MG63 (cell line): Measurements from ENCODE around the gene TECPR2. TPM values are rescaled to one million over a fixed set of nuclear protein-coding genes. Genes with fewer than 3 reads are reported as not detected.
"Not testable (repeated sequence)": the region's sequence is repeated elsewhere in the genome, so short reads cannot be mapped to it uniquely, and the experiment has no call there.

ENCODE experiments used
- DNase-seq: peaks from one replicate; pipeline ENCODE4 v3.0.0-alpha.2; 2020
- H3K27me3 ChIP-seq: fragments of 250-450 bp; sonication (Bioruptor Pico); 2 replicates; pipeline ENCODE4 v1.5.1; 2020; ENCODE audit warnings: mild to moderate bottlenecking, moderate library complexity
- H3K36me3 ChIP-seq: fragments of 250-450 bp; sonication (Bioruptor Pico); 2 replicates; pipeline ENCODE4 v1.5.1; 2020; ENCODE audit warnings: mild to moderate bottlenecking, moderate library complexity
- H3K4me3 ChIP-seq: fragments of 250-450 bp; sonication (Bioruptor Pico); 2 replicates; pipeline ENCODE4 v1.5.1; 2020; ENCODE audit warnings: mild to moderate bottlenecking, moderate library complexity
- H3K9me3 ChIP-seq: fragments of 250-450 bp; sonication (Bioruptor Pico); 2 replicates; pipeline ENCODE4 v1.5.1; 2020; ENCODE audit warnings: mild to moderate bottlenecking, moderate library complexity
- total RNA-seq: library from RNA; depleted of rRNA; stranded (reverse); fragments of >200 nt; shearing (Covaris generic); gene quantifications from 2 replicates; pipeline ENCODE4 v1.2.3, GENCODE V29; 2014; ENCODE audit warnings: low replicate concordance

Gene TECPR2
- total RNA-seq, 1 experiment from 2014 or later = 1.6 TPM

DNA sequence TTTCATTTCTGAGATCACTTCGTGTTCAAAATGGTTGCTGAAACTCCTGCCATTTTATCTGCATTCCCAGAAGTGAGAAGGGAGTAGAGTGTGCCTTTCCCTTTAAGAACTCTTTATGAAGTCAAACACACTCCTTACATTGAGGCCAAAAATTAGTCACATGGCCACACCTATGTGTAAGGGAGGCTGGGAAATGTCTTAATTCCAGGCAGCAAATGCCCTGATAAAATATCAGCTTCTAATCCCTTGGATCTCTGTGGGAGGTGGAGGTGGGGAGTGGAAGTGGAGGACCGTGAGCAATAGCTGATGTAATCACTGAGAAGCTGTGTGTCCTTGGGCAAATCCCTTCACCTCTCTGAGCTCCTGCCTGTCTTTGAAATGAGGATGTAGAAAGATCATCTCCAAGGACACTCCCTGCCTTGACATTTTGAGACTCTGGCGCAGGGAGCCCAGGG is 169.5 kb downstream of the TECPR2 start:
- DNase-seq = no peak
- Histone ChIP-seq H3K4me3 (no peak overlapping the region), H3K27me3 (no peaks in the 10 kb centered on the region), H3K9me3 (no peaks in the 10 kb centered on the region), H3K36me3 (no peaks in the 10 kb centered on the region)

DNA sequence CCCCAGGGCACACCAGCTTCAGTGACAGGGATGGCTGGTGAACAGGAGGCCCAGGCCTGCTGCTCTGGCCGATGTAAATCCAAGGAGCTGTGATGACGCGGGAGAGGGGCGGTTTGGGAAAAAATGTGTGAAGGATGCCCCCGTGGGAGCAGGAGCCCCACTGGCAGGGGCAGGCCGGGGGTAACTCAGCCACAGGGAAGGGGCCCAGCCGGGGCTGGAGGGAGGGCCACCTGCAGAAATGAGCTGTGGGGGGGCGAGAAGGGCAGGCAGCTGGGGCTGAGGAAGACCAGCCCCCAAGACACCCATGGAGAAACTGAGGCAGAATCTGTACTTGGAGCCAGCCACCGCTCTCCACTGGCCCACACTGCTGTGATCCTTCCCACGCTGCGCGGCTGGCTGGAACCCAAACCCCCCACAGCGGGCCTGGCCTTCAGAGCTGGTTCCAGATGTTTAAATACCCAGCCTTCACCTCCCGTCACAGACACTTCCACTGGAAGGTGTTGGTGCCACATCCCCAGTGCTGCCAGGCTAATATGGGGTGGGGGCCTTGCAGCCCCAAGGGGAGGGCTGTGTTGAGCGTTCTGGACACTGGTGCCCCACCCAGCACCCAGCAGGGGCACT is 175.3 kb downstream of the TECPR2 start:
- H3K27me3 ChIP-seq = no peaks in the 10 kb centered on the region
- H3K36me3 ChIP-seq = no peaks in the 10 kb centered on the region
- H3K9me3 ChIP-seq = no peaks in the 10 kb centered on the region
- no peak overlapping the region for H3K4me3 ChIP-seq
- DNase-seq = no peak

GRCh38 chr14:102538602-102539543 is 176.1 kb downstream of the TECPR2 start:
- Histone ChIP-seq H3K4me3 (no peak overlapping the region), H3K9me3 (no peaks in the 10 kb centered on the region), H3K36me3 (no peaks in the 10 kb centered on the region), H3K27me3 (no peaks in the 10 kb centered on the region)
- DNase-seq = no peak

DNA sequence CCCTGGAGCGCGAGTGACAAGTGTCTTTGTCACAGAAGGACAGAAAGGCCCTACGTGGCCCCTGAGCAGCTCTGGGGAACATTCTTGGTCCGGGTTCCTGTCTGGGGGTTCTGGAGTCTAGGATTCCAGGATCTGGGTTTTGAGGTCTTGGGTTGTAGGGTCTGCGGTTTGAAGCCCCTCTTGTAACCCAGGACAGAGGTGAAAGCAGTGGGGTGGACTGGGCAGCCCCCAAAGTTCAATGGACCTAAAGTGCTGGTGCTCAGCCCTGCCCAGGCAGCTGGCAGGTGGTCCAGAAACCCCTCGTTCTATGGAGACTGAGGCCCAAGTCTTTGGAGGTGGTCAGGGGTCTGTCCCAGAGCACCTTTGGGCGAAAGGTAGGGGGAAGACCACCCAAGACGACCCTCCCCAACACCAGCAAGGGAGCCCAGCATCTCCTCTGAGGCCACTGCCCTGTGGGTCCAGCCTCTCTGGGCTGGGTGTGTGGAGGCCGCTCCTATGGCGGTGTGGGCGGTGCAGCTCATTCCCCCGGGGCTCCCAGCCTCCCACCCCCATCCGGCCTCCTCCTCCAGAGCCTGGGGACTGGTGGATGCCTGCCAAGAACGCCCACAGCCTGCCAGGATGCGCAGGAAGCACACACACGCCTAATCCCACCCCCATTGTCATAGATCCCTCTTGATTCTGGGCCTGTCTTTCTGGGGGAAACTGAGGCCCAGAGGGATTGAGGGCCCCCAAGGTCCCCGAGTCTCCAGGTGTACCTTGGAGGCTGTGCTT is 177.0 kb downstream of the TECPR2 start:
- no peak for DNase-seq
- no peaks in the 10 kb centered on the region for H3K27me3 ChIP-seq
- H3K36me3 ChIP-seq = no peaks in the 10 kb centered on the region
- no peaks in the 10 kb centered on the region for H3K9me3 ChIP-seq
- H3K4me3 ChIP-seq = no peak overlapping the region

DNA sequence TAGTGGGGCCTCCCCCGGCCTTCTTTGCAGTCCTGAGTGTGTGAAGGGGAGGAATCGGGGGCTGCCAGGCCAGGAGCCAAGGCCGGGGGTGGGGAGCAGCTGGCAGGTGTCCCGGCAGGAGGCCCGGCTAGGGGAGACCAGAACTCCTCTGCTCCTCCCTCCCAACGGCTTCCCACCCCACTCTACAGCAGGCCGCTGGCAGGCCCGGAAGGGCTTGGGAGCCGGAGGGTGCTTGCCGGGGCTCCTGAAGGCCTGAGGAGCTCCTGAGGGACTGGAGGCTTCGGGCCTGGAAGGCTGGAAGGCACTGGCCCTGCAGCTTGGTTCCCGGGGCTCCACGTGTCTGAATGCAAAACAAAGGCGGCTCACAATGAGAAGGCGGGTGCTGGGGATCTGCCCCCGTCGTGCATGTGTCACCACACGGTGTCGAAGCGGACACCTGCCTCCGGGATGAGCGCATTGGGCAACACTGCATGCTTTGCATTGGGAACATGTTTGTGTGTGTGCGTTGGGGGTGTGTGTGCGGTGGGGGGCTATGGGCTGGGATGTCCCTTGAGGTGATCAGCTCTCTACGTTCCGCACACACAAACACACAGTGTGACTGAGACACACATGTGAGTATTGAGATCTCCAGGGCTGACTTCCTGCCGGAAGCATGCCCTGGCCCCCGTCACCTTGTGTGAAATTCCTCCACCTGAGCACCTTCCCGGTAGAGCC is 177.7 kb downstream of the TECPR2 start:
- Histone ChIP-seq H3K9me3 (no peaks in the 10 kb centered on the region), H3K36me3 (no peaks in the 10 kb centered on the region), H3K27me3 (no peaks in the 10 kb centered on the region), H3K4me3 (no peak overlapping the region)
- DNase-seq = no peak

GRCh38 chr14:102541029-102541491 is 178.3 kb downstream of the TECPR2 start:
- H3K36me3 ChIP-seq, H3K9me3 ChIP-seq, H3K27me3 ChIP-seq, DNase-seq, H3K4me3 ChIP-seq: not testable (repeated sequence)

DNA sequence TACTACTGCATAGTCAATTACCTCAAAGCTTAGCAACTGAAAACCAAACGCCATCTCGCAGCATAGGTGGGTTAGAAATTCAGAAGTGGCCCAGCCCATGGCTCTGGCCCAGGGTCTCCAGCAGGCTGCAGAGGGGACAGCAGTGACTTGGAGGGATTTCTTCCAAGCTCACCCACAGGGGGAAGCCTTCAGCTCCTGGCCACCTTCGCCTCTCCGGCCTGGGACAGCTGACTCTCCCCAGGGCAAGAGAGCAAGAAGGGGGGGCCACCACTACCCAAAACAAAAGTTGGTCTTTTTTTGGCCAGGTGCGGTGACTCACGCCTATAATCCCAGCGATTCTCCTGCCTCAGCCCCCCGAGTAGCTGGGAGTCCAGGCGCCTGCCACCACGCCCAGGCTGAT is 179.0 kb downstream of the TECPR2 start:
- no peak for DNase-seq
- Histone ChIP-seq H3K9me3 (no peaks in the 10 kb centered on the region), H3K36me3 (no peaks in the 10 kb centered on the region), H3K27me3 (no peaks in the 10 kb centered on the region), H3K4me3 (no peak overlapping the region)

GRCh38 chr14:102544046-102544746 is 181.5 kb downstream of the TECPR2 start:
- Histone ChIP-seq H3K27me3 (no peaks in the 10 kb centered on the region), H3K9me3 (no peaks in the 10 kb centered on the region), H3K36me3 (no peaks in the 10 kb centered on the region), H3K4me3 (no peak overlapping the region)
- DNase-seq = no peak

GRCh38 chr14:102544747-102545460 is 182.2 kb downstream of the TECPR2 start:
- DNase-seq = no peak
- no peaks in the 10 kb centered on the region for H3K27me3 ChIP-seq
- no peaks in the 10 kb centered on the region for H3K36me3 ChIP-seq

GRCh38 chr14:102545461-102546265 is 182.9 kb downstream of the TECPR2 start:
- Histone ChIP-seq H3K9me3 (no peaks in the 10 kb centered on the region), H3K4me3 (no peak overlapping the region), H3K36me3 (no peaks in the 10 kb centered on the region), H3K27me3 (no peaks in the 10 kb centered on the region)
- DNase-seq = no peak

More at GRCh38 chr14:102544747-102545460, 182.2 kb downstream of the TECPR2 start:
- Histone ChIP-seq H3K9me3 (no peaks in the 10 kb centered on the region), H3K4me3 (no peak overlapping the region)

- no peak overlapping the region for H3K4me3 ChIP-seq
- no peak for DNase-seq
- no peaks in the 10 kb centered on the region for H3K36me3 ChIP-seq
- H3K9me3 ChIP-seq = no peaks in the 10 kb centered on the region
- H3K27me3 ChIP-seq = no peaks in the 10 kb centered on the region
These were observed 186.0 kb downstream of the TECPR2 start for GRCh38 chr14:102548616-102549240.

GRCh38 chr14:102550927-102551401 is 188.2 kb downstream of the TECPR2 start:
- not testable (repeated sequence) for H3K27me3 ChIP-seq, H3K9me3 ChIP-seq, H3K4me3 ChIP-seq, DNase-seq, H3K36me3 ChIP-seq
